GM21526 (cell line): ENCODE measurements around the gene KIFC3.
"Not testable (repeated sequence)": the region's sequence is repeated elsewhere in the genome, so short reads cannot be mapped to it uniquely, and the experiment has no call there.

Source experiments
- ATAC-seq: cut with Tn5 transposase; IDR thresholded peaks from one replicate; pipeline ENCODE4 v1.9.1; 2021; ENCODE audit warnings: moderate library complexity; ENCODE audit not compliant: unreplicated experiment, low FRiP score

The KIFC3 gene

DNA sequence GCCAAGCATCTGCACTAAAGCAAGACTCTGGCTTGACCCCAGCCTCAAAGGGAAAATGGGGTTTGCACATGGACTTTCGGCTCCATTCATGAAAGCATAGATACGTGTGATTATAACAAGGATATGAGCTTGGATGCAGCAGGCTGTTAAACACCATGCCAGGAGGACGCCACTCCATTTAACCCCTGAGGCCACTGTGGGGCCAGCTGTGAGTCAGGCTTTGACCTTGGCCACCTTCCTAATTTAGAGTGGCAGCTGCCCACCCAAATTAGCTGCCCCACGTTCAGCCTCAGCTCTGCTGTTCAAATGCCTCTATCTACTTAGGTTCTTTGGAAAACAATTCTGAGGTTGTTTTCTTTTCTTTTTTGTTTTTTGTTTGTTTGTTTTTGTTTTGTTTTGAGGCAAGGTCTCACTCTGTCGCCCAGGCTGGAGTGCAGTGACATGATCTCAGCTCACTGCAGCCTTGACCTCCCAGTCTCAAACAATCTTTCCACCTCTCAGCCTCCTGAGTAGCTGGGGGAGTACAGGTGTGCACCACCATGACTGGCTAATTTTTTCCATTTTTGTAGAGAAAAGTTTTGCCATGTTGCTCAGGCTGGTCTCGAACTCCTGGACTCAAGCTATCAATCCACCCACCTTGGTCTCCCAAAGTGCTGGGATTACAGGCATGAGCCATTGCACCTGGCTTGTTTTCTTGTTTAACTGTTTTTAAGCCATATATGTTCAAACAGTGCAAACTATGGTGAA lies 23.2 kb upstream of the KIFC3 start:
- ATAC-seq, result no peak

GRCh38 chr16:57824888-57825287 lies 22.6 kb upstream of the KIFC3 start:
- ATAC-seq, result no peak

DNA sequence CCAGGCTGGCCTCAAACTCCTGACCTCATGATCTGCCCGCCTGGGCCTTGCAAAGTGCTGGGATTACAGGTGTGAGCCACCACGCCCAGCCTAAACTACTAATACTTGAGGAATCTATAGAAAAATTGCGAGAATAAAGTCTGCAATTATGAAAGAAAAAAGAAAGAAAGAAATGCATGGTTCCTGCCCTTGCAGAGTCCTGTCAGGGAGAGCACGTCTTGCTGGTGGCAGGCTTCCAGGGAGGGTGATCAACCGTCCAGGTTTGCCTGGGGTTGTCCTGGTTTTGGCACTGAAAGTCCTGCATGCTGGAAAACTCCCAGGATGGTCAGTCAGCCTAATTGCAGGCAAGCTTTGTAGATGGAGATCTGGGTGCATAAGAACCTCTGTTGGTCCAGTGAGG lies 21.5 kb upstream of the KIFC3 start:
- ATAC-seq, result no peak

- ATAC-seq, result no peak
These were observed 20.6 kb upstream of the KIFC3 start for GRCh38 chr16:57822856-57823255.

- no peak for ATAC-seq
These were observed 19.8 kb upstream of the KIFC3 start for GRCh38 chr16:57822018-57822553.

DNA sequence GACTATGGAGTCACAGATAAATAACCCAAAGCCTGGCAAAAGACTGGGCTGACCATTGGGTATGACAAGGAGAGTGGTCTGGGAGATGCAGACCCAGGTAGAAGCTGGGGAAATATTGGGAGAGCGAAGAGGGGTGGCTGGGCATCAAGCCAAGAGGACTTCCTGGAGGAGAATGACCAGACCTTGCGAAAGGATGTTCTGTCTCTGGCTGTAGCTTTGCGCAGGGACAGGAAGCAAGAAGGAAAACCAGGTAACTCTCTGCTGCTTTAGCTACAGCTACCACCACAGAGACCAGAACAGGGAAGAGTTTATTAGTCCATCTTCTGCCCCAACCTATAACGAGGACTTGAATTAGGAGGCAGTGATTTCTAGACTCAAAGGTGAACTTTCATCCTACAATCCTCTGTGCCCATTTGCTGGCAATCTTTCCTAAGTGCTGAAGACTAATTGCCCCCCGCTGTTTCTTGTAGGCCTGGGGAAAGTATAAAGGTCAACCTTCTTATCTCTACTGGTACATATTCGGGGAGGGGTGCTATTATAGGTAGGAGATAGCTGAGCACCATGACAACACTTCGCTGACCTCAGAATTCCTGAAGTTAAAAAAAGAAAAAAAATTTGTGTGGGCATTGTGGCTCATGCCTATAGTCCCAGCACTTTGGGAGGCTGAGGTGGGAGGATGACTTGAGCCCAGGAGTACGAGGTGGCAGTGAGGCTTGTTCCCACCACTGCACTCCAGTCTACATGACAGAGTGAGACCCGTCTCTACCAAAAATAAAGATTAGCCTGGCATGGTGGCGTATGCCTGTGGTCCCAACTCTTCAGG lies 19.1 kb upstream of the KIFC3 start:
- ATAC-seq, result no peak

GRCh38 chr16:57818377-57819064 lies 16.2 kb upstream of the KIFC3 start:
- no peak for ATAC-seq

DNA sequence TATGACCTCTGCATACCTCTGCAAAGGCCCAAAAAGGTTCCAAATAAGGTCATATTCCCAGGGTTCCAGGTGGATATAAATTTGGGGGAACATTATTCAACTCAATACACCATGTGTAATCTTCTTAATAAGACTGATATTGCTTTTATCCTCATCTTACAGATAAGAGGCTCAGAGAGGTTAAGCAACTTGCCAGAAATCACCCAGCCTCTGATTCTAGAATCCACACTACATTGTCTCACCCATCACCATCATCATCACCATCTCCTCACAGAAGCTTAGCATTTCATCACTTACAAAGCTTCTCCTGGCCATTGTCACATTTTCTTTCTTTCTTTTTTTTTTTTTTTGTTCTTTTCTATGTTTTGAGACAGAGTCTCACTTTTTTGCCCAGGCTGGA lies 15.4 kb upstream of the KIFC3 start:
- no peak for ATAC-seq

DNA sequence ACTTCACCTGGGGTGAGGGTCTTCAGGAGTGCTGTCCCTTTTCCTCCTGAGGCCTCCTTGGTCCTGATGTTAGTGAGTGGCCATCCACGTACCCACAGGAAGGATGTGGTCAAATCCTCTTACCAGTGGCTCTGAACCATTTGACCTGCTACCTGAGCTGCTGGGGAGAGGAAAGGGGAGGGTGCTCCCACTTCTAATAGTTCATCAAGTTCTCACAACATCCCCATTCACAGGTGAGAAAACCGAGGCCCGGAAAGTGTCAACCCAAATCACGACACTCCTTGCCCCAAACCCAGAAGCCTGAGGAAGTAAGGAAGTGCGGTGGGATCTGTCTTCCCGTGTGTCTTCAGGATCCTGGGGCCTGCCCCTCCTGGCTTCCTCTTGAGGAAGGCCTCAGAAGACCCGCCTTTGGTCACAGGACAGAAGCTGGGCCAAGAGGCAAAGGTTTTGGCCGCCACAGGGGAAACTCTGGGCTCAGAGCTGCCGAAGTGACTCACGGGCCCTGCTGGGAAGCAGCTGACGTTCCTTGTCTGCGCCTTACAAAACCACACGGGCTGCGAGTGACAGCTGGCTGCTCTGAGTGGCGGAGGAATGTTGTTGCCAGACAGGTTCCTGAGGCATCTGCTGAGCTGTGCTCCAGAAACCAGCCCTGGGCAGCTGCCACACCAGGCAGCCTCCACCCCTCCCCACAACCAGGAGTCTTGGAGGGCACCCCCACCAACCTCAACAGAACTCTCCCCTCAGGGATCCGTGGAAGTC lies 13.9 kb upstream of the KIFC3 start:
- no peak for ATAC-seq

GRCh38 chr16:57814896-57815295 lies 12.6 kb upstream of the KIFC3 start:
- no peak for ATAC-seq

- no peak for ATAC-seq
These were observed 11.2 kb upstream of the KIFC3 start for GRCh38 chr16:57813466-57813865.

DNA sequence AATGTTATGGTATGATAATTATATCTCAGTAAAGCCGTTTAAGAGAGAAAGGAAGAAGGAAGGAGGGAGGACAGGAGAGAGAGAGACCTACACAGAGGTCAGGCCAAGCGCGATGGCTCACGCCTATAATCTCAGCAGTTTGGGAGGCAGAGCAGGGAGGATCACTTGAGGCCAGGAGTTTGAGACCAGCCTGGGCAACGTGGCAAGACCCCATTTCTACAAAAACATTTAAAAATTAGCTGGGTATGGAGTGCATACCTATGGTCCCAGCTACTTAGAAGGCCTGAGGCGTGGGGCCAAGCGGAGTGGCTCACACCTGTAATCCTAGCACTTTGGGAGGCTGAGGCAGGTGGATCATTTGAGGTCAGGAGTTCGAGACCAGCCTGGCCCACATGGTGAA lies 9.0 kb upstream of the KIFC3 start:
- ATAC-seq, result not testable (repeated sequence)

- ATAC-seq, result peak; percentile 98
These were observed 8.1 kb upstream of the KIFC3 start for GRCh38 chr16:57810197-57811031.

- no peak for ATAC-seq
These were observed 7.2 kb upstream of the KIFC3 start for GRCh38 chr16:57809276-57810196.

DNA sequence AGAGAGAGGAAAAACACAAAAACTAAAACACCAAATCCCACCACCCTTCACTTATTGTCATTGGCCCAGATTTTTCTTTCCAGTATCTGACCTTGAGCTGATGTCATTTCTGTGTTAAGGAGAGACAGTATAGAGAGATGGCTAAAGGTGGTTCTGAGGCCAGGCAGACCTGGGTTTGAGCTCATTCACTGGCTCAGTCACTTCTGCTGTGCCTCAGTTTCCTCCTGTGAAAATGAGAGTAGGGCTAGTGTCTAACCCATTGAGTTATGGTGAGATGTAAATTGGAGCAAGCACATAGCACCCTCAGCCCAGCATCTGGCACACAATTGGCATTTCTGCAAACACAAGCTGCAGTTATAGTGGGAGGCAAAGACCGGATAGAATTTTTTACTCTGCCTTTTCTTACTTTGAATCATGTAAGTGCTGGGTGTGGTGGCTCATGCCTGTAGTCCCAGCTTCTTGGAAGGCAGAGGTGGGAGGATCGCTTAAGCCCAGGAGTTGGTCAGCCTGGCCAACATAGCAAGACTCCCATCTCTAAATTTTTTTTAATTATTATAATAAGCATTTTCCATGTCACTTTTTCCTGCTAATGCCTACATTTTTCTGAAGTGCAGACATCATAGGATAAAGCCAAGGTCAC lies 6.4 kb upstream of the KIFC3 start:
- ATAC-seq, result no peak

DNA sequence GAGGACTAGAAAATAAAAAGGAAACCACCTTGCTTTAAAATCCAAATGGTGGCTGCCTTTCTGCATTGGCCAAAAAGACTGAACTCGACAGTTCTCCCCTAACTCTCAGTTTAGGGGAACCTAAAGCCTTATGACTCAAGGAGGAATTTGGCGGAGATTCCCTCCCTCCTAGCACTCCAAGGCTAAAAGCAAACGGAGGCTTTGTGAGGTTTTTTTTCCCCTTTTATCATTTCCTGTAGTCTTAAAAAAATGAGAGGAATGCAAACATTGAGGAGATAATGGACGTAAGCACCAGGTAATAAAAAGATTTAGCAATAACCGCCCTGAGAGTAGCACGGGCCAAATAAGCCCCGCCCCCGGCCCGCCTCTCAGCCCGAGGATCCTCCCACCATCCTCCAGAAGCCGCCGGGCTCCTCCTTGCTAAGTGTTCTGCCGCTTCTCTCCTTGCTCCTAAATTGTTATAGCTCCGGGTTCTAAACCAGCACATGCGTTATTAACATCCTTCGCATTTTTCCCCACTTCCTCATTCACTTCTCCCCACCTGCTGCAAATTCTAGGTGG lies 5.8 kb upstream of the KIFC3 start:
- ATAC-seq, result no peak

DNA sequence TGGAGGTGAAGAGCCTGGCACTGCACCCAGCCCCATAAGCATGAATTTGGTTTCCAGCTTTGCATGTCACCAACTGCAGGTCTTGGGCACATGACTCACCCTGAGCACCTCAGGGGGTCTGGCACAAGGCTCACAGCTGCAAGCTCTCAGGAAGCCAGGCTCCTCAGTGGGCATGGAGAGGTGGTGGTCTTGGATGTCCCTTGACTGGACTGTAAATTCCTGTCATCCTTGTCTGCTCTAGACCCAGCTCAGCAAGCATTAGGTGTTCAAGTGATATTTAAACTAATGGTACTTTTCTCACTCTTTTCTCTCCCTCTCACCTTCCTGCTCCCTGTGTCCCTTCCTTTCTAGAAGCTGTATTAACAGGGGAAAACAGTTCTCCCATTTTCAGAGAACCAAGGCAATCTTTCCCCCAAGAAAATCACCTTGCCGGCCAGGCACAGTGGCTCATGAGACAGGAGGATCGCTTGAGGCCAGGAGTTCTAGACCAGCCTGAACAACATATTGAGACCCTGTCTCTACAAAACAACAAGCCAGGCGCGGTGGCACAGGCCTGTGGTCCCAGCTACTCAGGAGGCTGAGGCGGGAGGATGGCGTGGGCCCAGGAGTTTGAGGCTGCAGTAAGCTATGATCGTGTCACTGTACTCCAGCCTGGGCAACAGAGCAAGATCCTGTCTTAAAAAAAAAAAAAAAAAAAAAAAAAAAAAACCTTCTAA lies 5.1 kb upstream of the KIFC3 start:
- no peak for ATAC-seq
